ENCODE measurements around the gene CACNB4.
"Not testable (repeated sequence)": the region's sequence is repeated elsewhere in the genome, so short reads cannot be mapped to it uniquely, and the experiment has no call there.

- not testable (repeated sequence) for TF ChIP-seq YY1 (IDR thresholded peaks at IDR 0.05; ENCODE audit: insufficient read depth, insufficient read length); SUZ12 (IDR thresholded peaks at IDR 0.05; ENCODE audit: extremely low read depth, insufficient read depth, insufficient read length)
Observed at GRCh38 chr2:151794422-151794821, 304.4 kb downstream of the CACNB4 start.
